PFSK-1 (cell line): ENCODE results near the gene CBLN3.
A peak's percentile ranks its signal among the peaks of the same experiment; 100 is the strongest.

ENCODE experiments used
- FOXP2 ChIP-seq: optimal IDR thresholded peaks from 2 replicates; pipeline ENCODE3; 2011; ENCODE audit warnings: borderline replicate concordance, control low read depth, inconsistent platforms; ENCODE audit not compliant: insufficient read depth; ENCODE audit errors: extremely low read length, extremely low read depth
- POLR2AphosphoS5 ChIP-seq: IDR thresholded peaks from 2 replicates; pipeline ENCODE4 v1.6.1; 2012; ENCODE audit warnings: low read depth, mild to moderate bottlenecking, control low read depth, low read length, moderate library complexity
- SIN3A ChIP-seq: IDR thresholded peaks from 2 replicates; pipeline ENCODE4 v1.6.1; 2012; ENCODE audit warnings: mild to moderate bottlenecking, low read length, moderate library complexity, borderline replicate concordance; ENCODE audit not compliant: insufficient read depth
- TAF1 ChIP-seq: IDR thresholded peaks from 2 replicates; pipeline ENCODE4 v1.6.1; 2012; ENCODE audit warnings: low read length, control low read depth, borderline replicate concordance; ENCODE audit not compliant: insufficient read depth
- TF ChIP-seq, protein P1 (sequence below), 2 experiments: IDR thresholded peaks; 2 replicates each; pipeline versions ENCODE4 v1.6.1 to v1.8.0; 2011 to 2012; ENCODE audit warnings: low read depth in 2 of 2, low read length in 2 of 2, control low read depth in 1 of 2, inconsistent platforms in 1 of 2, mild to moderate bottlenecking in 1 of 2, moderate library complexity in 1 of 2; ENCODE audit not compliant: insufficient read depth in 1 of 2

The CBLN3 gene

DNA sequence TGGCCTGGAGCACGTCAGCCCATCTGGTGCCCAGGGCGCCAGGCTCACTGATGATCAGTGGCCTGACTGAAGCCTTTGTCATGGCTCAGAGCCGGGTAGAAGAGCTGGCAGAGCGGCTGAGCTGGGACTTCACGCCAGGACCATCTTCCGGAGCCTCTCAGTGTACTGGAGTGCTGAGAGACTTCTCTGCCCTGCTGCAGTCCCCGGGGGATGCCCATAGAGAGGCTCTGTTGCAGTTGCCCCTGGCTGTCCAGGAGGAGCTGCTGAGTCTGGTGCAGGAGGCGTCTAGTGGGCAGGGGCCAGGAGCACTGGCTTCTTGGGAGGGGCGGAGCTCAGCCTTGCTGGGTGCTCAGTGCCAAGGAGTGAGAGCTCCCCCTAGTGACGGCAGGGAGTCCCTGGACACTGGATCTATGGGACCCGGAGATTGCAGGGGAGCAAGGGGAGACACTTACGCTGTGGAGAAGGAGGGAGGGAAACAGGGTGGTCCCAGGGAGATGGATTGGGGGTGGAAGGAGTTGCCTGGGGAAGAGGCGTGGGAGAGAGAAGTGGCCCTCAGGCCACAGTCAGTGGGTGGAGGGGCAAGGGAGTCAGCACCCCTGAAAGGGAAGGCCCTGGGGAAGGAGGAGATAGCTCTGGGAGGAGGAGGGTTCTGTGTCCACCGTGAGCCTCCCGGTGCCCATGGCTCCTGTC is 2.2 kb upstream of the CBLN3 start:
- TF ChIP-seq SIN3A (no peak), FOXP2 (peak; percentile 54)
- TF ChIP-seq, protein P1, sequence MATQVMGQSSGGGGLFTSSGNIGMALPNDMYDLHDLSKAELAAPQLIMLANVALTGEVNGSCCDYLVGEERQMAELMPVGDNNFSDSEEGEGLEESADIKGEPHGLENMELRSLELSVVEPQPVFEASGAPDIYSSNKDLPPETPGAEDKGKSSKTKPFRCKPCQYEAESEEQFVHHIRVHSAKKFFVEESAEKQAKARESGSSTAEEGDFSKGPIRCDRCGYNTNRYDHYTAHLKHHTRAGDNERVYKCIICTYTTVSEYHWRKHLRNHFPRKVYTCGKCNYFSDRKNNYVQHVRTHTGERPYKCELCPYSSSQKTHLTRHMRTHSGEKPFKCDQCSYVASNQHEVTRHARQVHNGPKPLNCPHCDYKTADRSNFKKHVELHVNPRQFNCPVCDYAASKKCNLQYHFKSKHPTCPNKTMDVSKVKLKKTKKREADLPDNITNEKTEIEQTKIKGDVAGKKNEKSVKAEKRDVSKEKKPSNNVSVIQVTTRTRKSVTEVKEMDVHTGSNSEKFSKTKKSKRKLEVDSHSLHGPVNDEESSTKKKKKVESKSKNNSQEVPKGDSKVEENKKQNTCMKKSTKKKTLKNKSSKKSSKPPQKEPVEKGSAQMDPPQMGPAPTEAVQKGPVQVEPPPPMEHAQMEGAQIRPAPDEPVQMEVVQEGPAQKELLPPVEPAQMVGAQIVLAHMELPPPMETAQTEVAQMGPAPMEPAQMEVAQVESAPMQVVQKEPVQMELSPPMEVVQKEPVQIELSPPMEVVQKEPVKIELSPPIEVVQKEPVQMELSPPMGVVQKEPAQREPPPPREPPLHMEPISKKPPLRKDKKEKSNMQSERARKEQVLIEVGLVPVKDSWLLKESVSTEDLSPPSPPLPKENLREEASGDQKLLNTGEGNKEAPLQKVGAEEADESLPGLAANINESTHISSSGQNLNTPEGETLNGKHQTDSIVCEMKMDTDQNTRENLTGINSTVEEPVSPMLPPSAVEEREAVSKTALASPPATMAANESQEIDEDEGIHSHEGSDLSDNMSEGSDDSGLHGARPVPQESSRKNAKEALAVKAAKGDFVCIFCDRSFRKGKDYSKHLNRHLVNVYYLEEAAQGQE (IDR thresholded peaks at IDR 0.05; ENCODE audit: insufficient read depth in 1 of 2, low read depth in 2 of 2, low read length in 2 of 2): no peak

DNA sequence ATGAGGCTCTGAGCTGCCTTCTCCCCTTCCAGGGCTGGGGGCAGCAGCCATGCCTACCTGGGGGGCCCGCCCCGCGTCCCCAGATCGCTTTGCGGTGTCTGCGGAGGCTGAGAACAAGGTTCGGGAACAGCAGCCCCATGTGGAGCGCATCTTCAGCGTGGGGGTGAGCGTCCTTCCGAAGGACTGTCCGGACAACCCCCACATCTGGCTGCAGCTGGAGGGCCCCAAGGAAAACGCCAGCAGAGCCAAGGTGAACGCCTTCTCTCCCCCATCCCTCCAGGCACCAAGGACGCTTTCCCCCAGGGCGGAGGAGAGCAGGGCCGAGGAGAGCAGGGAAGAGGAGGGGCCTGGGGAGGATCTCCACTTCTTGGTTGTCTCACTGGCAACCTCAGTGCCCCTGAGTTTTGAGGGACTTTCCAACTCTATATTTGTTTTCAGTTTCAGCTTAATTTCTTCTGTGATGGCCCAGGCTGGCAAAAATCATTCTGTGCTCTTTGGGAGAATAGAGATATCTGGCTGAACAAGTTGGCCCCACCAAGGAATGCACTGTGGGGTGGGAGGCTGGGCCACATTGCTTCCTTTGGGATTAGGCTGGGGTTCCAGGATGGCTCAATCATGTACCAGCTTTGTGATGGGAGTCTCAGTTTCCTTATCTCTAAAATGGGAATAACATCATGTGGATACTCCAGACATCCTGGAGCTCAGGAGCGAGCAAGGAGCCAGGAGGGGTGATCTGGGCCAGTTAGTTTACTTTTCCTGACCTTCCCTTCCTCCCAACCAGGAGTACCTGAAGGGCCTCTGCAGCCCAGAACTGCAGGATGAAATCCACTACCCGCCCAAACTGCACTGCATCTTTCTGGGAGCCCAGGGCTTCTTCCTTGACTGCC is 1.5 kb upstream of the CBLN3 start:
- TF ChIP-seq, protein P1 (IDR thresholded peaks at IDR 0.05; ENCODE audit: insufficient read depth in 1 of 2, low read depth in 2 of 2, low read length in 2 of 2): no peak
- no peak for TF ChIP-seq FOXP2

DNA sequence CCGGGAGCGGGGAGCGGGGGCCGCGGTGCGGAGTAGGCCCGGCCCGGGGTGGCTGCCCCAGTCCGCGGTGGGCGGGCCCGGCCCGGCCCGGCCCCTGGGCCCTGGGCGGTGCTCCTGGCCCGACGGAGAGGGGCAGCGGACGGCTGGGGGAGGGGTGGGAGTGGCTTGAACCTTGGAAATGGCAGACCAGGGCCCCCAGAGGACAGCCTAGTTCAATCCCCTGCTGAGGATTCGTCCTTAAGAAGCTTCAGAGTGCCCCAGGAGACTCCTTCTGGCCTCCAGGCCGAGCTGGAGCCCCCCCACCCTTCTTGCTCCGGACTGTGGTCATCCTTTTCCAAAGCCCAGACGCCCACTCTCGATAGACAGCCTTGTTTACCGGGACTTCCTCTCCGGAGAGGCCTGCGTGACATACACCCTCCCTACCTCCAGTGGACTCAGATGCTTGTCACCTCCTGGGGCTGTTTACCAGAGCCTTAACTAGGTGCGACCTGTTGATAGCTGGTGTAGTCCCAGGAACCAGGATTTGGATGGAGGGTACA is 744 bp upstream of the CBLN3 start:
- TF ChIP-seq SIN3A (no peak), TAF1 (no peak), POLR2AphosphoS5 (no peak), FOXP2 (no peak)
- TF ChIP-seq, protein P1 (IDR thresholded peaks at IDR 0.05; ENCODE audit: insufficient read depth in 1 of 2, low read depth in 2 of 2, low read length in 2 of 2): no peak

DNA sequence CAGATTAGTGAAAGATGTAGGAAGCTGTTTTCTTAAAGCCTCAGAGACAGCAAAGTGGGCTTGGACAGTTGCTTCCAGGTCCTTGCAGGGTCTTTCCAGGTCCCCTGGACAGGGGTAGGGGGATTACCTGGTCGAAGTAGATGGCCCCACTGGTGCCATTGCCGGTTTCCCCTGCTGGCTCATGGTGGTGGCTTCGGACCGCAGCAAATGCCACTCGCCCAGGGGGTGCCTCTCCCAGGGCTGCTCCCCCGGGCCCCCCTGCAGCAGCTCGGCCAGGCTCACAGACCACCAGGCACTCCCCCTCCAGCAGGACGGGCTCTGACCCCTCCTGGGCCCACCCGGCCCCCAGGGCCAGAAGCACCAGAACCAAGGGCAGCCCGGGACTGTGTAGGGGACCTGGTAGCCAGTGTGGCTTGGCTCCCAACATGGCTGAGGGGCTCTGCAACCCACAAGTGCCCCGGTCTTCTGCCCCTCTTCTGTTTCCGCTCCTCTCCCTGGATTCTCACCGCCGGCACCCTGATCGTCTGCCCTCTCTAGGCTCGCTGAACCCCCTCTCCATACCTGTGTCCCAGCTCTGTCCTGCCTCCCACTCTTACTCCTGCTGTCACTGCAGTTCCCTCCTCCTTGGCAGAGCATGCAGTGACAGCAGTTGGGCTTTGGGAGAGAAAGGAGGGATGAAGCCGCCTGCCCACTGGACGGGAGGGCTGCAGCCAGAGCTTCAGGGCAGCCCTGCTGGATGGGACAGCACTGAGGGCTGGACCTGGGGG is 657 bp downstream of the CBLN3 start:
- TF ChIP-seq SIN3A: no peak
- no peak for TF ChIP-seq FOXP2
- TF ChIP-seq, protein P1 (IDR thresholded peaks at IDR 0.05; ENCODE audit: insufficient read depth in 1 of 2, low read depth in 2 of 2, low read length in 2 of 2): no peak
- no peak for TF ChIP-seq TAF1
- no peak for TF ChIP-seq POLR2AphosphoS5
